ENCODE results near the gene TTLL11. TPM values are rescaled to one million over a fixed set of nuclear protein-coding genes. Genes with fewer than 3 reads are reported as not detected.

TTLL11 gene
- polyA plus RNA-seq, 1 of the 3 experiments (the other 2 are of a cell fraction) = 6.8 TPM

GRCh38 chr9:122115176-122116035, 22.3 kb upstream of the TTLL11 start:
- POLR2A ChIA-PET = no interaction called here
- Histone ChIP-seq H3K9me2 (no peaks in the 10 kb centered on the region), H3K27ac (ENCODE audit: low read depth in 2 of 2, low read length in 1 of 2) (no peak overlapping the region), H3K79me2 (ENCODE audit: insufficient read depth) (no peaks in the 10 kb centered on the region), H3K9me3 (no peaks in the 10 kb centered on the region), H4K20me1 (ENCODE audit: insufficient read depth) (no peaks in the 10 kb centered on the region), H3K4me3 (ENCODE audit: low read depth in 2 of 2, low read length in 1 of 2) (no peak overlapping the region), H3F3A (replicated peaks; ENCODE audit: insufficient read depth) (no peaks in the 10 kb centered on the region), H3K4me2 (no peak overlapping the region), H3K4me1 (ENCODE audit: control insufficient read depth in 1 of 2, insufficient read depth in 2 of 2, low read depth in 1 of 2, low read length in 1 of 2) (no peaks in the 10 kb centered on the region; a peak in 1 of 4 replicates), H3K36me3 (replicated peaks in 1 of 2; ENCODE audit: control insufficient read depth in 1 of 2, insufficient read depth in 2 of 2, low read length in 1 of 2) (no peaks in the 10 kb centered on the region), H2AFZ (ENCODE audit: low read depth) (no peak overlapping the region), H3K27me3 (ENCODE audit: insufficient read depth) (peaks cover 9% of the 10 kb centered on the region; the same call in 1 of the 2 replicates), H3K9ac (no peak overlapping the region)
- TF ChIP-seq REST (IDR thresholded peaks at IDR 0.05; ENCODE audit: low read depth, low read length) (no peak), TAF1 (IDR thresholded peaks at IDR 0.05; ENCODE audit: borderline replicate concordance, low read depth, low read length) (no peak), ZBTB33 (IDR thresholded peaks at IDR 0.05; ENCODE audit: borderline replicate concordance, low read depth) (no peak), NRF1 (IDR thresholded peaks at IDR 0.05; ENCODE audit: low read depth, low read length) (no peak), JUND (IDR thresholded peaks at IDR 0.05) (no peak)
- DNase-seq = no peak
- CTCF ChIA-PET = interaction anchor here (0.7 to 15.3 kb wide), 8 partner anchors 9 to 565 kb away, joined by 3 to 327 read pairs (median 6); no protein-coding TSS in a partner anchor
- WGBS (ENCODE audit: low lambda C conversion rate) = 64% methylated on average over 8 of the region's 12 CpGs

GRCh38 chr9:122113574-122113973, 20.5 kb upstream of the TTLL11 start:
- H3K27ac ChIP-seq (ENCODE audit: low read depth in 2 of 2, low read length in 1 of 2) = no peak overlapping the region
- WGBS (ENCODE audit: low lambda C conversion rate) = 28% methylated on average over 5 of the region's 5 CpGs
- H3K9ac ChIP-seq = no peak overlapping the region
- CTCF ChIA-PET = interaction anchor here (1.2 to 2.2 kb wide), 5 partner anchors 9 to 237 kb away, joined by 4 to 13 read pairs (median 8); no protein-coding TSS in a partner anchor
- DNase-seq = peak; percentile 11
- POLR2A ChIA-PET = no interaction called here
- H2AFZ ChIP-seq (ENCODE audit: low read depth) = no peak overlapping the region
- no peaks in the 10 kb centered on the region for H3F3A ChIP-seq (replicated peaks; ENCODE audit: insufficient read depth)
- H3K79me2 ChIP-seq (ENCODE audit: insufficient read depth) = no peaks in the 10 kb centered on the region
- no peaks in the 10 kb centered on the region; a peak in 1 of 4 replicates for H3K4me1 ChIP-seq (ENCODE audit: control insufficient read depth in 1 of 2, insufficient read depth in 2 of 2, low read depth in 1 of 2, low read length in 1 of 2)
- H3K4me3 ChIP-seq (ENCODE audit: low read depth in 2 of 2, low read length in 1 of 2) = no peak overlapping the region
- H3K9me3 ChIP-seq = no peaks in the 10 kb centered on the region
- H3K9me2 ChIP-seq = no peaks in the 10 kb centered on the region
- H3K27me3 ChIP-seq (ENCODE audit: insufficient read depth) = peaks cover 9% of the 10 kb centered on the region; the same call in 1 of the 2 replicates
- no peaks in the 10 kb centered on the region for H3K36me3 ChIP-seq (replicated peaks in 1 of 2; ENCODE audit: control insufficient read depth in 1 of 2, insufficient read depth in 2 of 2, low read length in 1 of 2)
- H3K4me2 ChIP-seq = no peak overlapping the region
- H4K20me1 ChIP-seq (ENCODE audit: insufficient read depth) = no peaks in the 10 kb centered on the region
- no peak for TF ChIP-seq GABPA (IDR thresholded peaks at IDR 0.05; ENCODE audit: low read depth)
- no peak for TF ChIP-seq RXRA (IDR thresholded peaks at IDR 0.05; ENCODE audit: borderline replicate concordance, low read depth)
- TF ChIP-seq TCF12 (IDR thresholded peaks at IDR 0.05) = no peak
- TF ChIP-seq RAD21 (IDR thresholded peaks at IDR 0.05; ENCODE audit: low read length) = no peak
- TF ChIP-seq IRF3 (IDR thresholded peaks at IDR 0.05; ENCODE audit: low read depth, low read length) = no peak
- TF ChIP-seq YY1 (IDR thresholded peaks at IDR 0.05; ENCODE audit: low read depth) = no peak
- no peak for TF ChIP-seq MEF2A (IDR thresholded peaks at IDR 0.05; ENCODE audit: borderline replicate concordance, low read depth)
- TF ChIP-seq PBX3 (IDR thresholded peaks at IDR 0.05) = no peak
- no peak for TF ChIP-seq FOSL2 (IDR thresholded peaks at IDR 0.05; ENCODE audit: borderline replicate concordance, low read depth)
- TF ChIP-seq USF1 (IDR thresholded peaks at IDR 0.05; ENCODE audit: borderline replicate concordance, low read depth) = no peak

Data from SK-N-SH (cell line).